Stimulated activated CD4-positive, alpha-beta T cell treated with anti-CD3 and anti-CD28 coated beads, Interleukin-4, amount 100 ng/mL, for 4 hours (primary cell): ENCODE results near the gene TEX30.

Experiments used
- DNase-seq, 2 experiments: peaks; one replicate each; pipeline ENCODE4 v3.0.0-alpha.2; 2020

Gene TEX30

DNA sequence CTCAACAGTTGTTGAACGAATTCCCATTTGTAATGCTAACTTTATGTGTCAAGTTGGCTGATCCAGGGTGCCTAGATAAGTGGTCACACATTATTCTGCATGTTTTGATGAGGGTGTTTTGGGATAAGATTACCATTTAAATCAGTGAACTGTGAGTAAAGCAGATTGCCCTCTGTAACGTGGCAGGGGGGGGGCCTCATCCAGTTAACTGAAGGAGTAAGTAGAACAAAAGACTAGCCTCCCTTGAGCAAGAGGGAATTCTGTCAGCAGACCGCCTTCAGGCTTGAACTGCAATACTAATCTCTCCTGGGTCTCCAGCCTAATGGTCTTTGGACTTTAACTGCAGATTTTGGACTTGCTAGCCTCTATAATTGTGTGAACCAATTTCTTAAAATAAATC lies 4.2 kb upstream of the TEX30 start:
- DNase-seq, result no peak

DNA sequence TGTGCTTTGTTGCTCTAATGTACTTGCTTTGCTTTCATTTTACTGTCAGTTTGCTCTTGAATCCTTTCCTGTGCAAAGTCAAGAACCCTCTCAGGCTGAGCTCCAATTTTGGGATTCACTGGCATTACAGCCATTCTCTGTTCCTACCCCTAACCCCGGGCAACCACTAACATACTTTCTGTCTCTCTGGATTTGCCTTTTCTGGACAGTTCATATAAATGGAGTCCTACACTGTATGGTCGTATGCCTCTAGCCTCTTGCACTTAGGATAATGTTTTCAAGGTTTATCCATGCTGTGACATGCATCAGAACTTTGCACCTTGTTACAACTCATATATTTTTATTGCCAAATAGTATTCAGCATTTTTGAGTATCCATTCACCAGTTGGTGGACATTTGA lies 2.7 kb upstream of the TEX30 start:
- no peak for DNase-seq

DNA sequence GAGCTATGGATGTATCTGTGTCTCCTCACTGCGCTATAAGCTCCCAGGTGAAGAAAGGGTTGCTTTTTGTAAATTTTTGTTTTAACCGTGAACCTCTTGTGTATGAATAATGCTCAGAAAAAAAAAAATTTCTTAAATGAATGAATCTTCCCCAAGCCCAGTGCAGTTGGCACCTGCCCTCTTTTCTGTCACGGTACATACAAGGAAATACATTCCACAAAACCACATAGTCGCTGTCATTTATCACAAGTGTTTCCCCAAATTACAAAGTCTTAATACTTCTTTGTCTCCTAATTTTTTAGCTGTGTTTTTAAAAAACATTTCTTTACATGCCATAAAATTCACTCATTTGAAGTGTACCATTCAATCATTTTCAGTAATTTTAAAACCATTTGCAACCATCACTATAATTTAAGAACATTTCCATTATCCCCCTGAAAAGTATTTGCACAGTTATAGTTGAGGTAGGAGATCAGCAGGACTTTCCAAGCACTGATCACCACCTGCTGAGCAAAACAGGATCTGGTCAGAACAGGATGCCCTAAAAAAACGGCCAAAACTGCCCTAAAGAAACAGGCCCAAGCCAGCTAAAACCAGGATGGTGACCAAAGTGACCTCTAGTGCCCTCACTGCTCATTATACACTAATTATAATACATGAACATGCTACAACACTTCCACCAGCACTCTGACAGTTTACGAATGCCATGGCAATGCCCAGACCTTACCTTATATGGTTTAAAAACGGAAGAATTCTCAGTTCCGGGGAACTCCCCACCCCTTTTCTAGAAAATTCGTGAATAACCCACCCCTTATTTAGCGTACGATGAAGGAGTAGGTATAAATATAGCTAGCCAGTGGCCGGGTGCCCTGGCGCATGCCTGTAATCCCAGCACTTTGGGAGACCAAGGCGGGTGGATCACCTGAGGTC lies 1.3 kb upstream of the TEX30 start:
- DNase-seq, result no peak

DNA sequence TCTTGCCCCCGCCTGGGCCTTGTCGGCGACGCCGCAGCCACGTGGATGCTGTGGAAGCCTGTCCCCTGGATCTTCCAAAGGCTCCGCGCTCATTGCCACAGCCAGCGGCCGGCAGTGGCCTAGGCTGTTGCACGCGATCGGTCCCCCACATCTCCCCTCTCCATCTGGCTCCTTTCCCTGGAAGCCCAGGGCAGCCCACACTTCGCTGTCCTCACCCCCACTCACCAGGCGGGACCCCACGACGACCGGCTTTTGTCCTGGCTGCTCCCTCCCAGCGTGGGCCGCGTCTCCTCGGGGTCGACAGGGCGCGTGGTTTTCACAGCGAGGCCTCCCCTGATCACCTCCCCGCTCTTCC lies 605 bp upstream of the TEX30 start:
- no peak for DNase-seq

DNA sequence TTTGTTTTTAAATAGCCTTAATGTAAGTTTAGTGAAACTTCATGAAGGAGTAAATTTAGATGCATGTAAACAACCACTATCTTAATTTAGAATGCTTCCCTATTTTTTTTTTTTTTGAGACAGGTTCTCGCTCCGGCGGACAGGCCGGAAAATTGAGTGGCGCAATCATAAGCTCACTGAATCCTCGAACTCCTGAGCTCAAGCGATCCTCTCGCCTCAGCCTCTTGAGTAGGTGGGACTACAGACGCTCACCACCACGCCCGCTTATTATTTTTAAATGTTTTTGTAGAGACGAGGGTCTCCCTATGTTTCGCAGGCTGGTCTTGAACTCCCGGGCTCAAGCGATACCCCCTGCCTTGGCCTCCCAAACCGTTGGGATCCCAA lies 1.6 kb downstream of the TEX30 start:
- no peak for DNase-seq

DNA sequence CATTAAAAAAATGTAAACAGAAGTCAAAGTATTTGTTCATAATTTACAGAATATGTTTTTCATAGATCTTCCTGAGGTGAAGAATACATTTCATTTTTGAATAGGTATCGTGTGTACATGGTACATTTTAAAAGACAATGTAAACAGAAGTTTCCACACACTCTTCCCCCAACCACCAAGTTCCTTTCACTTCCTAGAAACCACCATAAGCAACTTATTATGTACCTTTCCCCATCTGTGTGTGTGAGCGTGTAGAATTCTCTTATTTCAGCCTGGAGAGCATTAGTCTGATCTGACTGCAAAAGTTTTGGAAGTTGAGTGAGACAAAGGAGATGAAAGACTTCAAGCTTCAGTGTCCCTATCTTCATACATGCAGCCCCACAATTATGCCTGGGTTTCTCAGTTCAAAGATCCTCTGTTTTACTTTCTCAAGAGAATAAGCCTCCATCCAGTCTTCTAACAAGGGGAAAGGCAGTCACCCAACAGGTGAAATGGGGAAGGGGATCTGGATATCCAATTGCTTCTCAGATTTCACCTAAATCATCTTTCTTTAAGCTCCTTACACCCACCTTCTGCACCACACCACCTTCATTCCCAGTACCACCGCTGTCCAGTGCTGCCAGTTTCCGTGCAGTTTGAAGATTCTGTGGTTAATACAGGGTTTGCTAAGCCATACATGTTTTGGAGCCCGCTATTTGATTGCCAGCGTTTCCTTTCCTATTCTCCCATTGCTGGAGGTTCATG lies 2.1 kb downstream of the TEX30 start:
- DNase-seq, result no peak

DNA sequence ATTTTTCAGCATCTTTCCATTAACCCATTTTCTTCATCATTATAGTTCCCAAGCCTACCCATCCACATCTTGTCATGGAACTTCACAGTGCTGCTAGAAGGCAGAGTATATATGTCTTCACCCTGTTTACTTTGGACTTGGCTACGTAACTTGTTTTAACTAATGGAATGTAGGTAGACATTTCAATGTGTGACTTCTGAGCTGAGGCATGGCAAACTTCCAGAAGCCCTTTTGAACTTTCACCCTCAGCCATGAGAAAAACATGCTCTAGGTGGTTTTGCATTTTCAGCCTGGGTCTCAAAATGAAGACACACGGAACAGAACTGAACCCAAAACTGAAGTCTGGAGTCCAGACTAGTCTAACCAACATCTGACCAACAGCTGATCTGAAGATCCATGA lies 3.2 kb downstream of the TEX30 start:
- DNase-seq, result no peak

DNA sequence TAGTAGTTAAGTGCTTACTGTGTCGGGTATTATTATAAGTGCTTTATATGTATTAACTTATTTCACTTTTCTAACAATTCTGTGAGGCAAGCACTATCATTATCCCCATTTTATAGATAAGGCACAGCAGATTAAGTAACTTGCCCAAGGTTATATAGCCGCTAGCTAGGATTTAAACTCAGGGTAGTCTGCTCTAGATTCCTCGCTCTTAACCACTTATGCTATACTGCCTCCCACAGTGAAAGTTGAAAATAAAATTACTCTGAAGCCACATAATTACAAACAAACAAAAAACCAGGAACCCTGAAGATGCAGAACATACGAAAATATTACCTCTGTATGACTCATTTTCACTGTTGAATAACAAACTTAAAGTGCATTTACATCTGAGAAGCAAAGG lies 3.9 kb downstream of the TEX30 start:
- no peak for DNase-seq

DNA sequence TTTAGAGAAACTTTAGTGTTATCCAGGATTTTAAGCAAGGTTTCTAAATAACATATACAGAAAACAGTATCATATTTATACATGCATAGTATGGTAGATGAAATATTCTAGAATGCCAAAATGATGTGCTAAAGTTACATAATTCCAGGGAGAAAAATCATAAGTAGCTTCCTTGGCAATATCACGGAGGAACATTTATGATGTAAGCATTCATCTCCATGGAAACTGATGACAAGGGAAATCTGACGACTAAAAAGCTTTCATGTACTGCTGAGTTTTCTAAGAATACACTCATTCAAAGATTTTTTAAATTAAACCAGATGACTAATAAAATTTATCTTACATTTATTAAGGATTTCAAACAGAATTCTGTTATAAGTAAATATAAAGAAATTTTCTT lies 4.7 kb downstream of the TEX30 start:
- DNase-seq, result no peak

DNA sequence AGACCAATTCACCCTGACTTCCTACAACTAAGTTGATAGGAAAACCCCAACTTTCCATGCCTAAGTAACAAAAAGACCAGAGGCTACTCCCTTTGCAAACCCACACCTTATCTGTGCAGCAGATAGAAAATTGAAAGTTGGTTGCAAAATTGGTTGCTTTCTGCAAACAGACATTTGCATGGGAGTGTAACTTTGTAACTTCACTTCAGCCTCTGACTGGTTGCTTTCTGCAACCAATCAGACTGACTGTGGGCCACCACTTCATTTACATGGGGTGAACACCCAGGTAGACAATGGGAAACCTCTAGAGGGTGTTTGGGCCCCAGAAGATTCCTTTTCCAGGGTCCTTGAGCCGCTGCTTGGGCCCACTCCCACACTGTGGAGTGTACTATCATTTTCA lies 9.8 kb downstream of the TEX30 start:
- no peak for DNase-seq

DNA sequence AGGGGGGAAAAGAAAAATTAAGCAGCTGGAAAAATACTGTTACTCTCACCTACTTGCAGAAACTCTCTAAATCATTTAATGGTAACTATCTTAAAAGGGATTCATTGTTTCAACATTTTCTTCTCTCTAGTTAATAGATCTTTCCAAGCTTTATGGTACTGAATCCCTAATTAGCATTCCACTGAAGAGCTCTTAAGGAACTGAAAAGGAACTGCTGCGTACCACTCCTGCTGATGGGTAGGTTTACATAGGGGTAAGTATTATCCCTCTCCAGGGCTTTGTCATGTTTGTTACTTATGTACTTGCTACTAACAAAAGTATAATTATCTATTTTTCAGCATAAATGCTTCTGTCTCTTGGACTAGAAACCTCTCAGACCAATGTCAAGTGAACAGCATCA lies 12.5 kb downstream of the TEX30 start:
- DNase-seq, result no peak

DNA sequence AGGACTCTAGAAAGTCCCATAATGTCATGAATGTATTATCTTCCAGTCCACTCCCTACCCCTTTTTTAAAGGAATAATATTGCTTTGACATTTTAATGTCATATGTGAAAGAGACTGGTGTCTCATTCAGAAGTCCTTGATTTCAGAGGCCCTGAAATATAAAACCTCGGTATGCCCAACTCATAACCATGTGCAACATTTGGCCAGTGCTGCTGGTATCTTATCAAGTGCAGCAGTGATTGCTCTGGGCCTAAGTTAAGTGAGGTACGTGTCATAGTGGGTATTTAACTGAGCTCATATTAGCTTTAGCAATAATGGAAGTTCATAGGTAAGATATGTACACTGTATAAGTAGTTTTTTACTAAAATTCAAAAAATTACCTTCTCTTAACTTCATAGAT lies 14.7 kb downstream of the TEX30 start:
- DNase-seq, result no peak

DNA sequence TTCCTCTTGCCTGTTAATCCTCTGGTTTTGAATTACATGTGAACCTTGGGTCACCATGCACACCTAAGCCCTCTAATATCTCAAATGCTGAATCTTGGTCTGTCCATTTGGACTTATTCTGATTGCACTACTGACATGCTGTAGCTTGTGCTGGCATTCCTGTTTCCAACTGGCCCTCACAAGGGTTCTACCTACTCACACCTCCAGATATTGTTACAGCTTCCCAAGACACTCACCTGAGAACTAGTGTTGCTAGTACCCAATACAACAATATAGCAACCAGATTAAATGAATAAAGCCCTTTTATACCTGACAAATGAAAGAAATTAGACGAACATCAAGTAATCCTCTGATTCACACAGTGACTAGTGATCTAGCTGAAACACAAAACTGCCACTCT lies 16.6 kb downstream of the TEX30 start:
- no peak for DNase-seq

DNA sequence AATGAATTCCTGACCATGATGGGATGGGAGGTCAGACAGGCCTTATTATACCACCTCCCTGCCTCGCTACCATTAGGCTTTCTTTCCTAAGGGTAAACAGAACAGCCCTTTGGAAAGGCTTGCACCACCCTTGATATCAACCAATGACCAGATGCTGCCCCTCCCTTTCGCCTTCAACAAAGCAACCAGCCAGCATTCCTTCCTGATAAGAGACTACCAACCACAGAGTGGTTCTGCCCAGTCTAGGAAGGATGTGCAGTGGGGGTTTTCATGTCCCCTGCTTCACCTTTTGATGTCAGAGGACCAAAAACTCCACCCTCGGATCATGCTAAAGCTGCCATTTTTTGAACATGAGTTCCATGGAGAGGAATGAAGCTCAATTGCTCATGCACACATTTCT lies 21.7 kb downstream of the TEX30 start:
- DNase-seq, result no peak

DNA sequence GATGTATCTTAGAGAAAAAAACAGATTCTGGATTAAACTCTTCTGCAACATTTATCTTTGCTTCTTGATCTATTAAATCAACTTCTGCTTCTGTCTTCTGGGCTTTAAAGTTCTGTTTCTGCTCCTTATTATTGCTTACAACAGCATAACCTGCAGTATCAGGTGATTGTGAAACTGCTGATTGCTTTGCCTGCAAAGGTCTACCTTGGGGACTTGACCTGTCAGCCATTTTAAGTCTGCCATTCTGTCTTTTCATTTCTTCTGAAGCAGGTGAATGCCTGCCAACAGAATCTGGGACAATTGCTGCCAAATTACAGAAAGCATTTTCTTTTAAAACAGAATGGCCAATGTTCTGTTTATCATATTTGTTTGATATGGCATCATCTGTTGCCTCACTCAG lies 31.1 kb downstream of the TEX30 start:
- no peak for DNase-seq

DNA sequence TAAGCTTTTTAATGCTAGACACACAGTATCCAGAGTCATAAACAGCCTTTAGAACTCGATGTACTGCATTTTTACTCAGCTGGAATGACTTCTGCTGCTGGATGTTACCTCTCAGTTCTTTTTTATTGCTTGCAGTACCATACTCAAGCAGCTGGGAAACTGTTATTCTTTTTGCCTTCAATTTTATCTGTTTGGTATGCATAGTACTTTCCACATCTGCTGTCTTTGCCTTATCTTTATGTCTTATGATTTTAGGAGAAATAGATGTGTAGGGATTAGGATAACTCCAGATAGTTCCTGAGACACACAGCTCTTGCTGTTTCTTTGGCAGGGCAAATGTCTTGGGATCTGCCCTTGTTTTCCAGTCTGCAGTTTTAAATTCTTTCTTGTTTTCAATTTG lies 31.5 kb downstream of the TEX30 start:
- no peak for DNase-seq

DNA sequence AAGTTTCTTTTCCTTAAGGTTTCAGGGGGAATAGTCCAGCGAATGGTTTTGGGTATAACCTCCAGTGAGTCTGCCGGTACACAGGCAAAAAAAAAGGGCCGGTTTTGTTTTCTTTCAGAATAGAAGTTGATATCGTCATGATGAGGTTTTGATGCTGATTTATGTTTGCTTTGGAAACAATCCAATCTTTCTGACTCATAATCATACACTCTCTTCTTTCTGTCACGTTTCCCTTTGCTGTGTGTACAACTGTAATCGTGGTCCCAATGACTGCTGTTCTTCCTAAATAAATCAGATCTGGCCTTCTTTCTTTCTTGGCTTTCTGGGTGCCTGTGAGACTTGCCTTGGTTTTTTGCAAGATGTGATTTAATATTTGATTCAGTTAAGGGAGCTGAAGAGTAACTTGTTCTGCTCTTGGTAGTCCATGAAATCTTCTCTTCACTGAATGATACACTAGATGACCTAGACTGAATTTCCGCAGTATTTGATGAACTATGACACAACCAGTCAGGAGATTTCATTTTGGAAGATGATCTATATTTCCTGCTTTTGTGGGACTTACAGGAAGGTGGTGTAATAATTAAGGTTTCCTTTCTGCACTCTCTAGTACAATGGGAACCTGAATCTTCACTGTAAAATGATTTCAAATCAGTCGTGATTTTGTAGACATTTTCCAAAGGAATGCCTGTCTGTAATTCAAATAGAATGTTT lies 43.9 kb downstream of the TEX30 start:
- DNase-seq, result no peak

DNA sequence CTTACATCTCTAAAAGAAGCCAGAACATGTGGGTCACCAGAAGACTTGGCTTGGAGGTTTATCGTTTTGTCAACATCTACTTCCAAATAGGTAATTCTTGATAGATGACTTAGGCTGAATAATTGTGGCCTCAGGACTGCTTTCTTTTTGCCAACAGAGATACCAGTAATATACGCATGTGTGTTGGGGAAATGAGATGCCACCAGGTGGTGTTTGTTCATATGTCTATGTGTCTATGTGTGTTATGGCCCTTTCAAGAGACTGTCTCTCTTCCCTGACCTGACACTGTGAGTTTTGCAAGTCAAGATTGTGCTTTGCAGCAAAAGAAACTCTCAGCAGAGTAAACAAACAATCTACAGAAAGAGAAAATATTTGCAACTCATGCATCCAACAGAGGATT lies 47.2 kb downstream of the TEX30 start:
- no peak for DNase-seq

DNA sequence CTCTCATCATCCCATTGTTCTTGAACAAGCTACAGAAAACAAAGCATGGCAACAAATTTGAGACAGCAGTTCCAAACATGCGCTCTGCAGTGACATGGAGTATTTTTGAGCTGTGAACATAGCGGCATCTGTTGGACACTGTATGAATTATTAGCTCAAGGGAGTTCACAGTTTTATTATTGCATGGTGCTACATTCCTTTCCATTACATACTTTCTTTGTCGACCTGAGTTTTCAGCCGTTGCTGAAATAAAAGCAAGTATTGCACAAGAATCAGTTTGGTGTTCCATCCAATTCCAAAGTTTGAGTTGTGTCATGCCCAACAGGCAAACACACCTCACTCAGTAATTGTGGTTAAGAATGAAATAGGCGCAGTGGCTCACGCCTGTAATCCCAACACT lies 48.7 kb downstream of the TEX30 start:
- DNase-seq, result no peak

DNA sequence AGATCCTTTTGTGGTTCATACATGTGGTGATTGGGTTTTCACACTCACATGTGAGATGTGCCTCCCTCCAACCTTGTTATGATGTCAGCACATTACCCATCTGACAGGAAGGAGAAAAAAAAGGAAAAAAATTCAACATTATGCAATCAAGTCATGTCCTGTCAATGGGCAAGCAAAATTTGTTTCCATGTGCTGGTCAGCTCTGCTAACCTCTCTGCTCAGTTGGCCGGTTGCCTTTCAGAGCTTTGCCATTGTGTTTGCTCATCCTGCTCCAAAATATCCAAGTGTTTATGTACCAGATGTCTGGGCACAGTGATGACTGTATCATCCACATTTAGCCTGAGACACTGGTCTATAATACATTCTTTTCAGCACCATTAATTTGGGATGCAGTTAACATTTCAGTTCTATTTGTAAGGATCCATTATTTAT lies 51.8 kb downstream of the TEX30 start:
- no peak for DNase-seq

DNA sequence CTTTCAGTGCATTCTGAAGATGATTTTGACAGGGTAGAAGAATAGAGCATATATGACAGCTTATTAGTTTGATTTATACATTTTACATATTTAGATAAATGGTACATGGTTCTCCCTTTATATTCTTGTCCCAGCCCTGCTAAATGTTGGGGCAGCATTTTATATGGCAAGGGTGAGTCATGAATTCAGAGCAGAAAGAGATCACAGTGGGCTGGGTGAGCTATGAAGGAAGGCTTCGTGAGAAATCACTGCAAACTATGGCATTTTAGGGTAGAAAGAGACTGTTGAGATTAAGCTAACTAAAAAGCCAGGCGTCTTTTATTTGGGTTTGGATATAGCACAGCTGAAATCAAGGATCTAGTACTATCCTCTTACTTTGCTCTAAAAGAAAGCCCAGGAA lies 54.8 kb downstream of the TEX30 start:
- no peak for DNase-seq
